HFF-Myc (cell line): ENCODE measurements around the gene RAB3A.

Source experiments
- DNase-seq: peaks from one replicate; pipeline ENCODE4 v3.0.0-alpha.2; 2011; ENCODE audit warnings: low read depth; ENCODE audit errors: extremely low read depth
- H3K4me3 ChIP-seq: replicated peaks from 2 replicates; pipeline ENCODE4 v1.5.1; 2011; ENCODE audit warnings: low read depth, mild to moderate bottlenecking, control low read depth, low read length
- CTCF ChIP-seq: IDR thresholded peaks from 2 replicates; pipeline ENCODE4 v1.5.1; 2012; ENCODE audit warnings: mild to moderate bottlenecking, low read depth, low read length, control low read depth; ENCODE audit errors: missing control alignments

Gene RAB3A

GRCh38 chr19:18224525-18225354 is 20.9 kb upstream of the RAB3A start:
- H3K4me3 ChIP-seq = peak overlapping the region; percentile 27
- peak; percentile 97 for DNase-seq
- no peak for TF ChIP-seq CTCF

GRCh38 chr19:18223860-18224524 is 20.1 kb upstream of the RAB3A start:
- no peak for TF ChIP-seq CTCF
- no peak for DNase-seq
- peak overlapping the region; percentile 26; the same call in 1 of the 2 replicates for H3K4me3 ChIP-seq

- DNase-seq = no peak
- TF ChIP-seq CTCF = no peak
- H3K4me3 ChIP-seq = no peak overlapping the region
These were observed 18.2 kb upstream of the RAB3A start for GRCh38 chr19:18221815-18222725.

GRCh38 chr19:18220632-18221275 is 16.9 kb upstream of the RAB3A start:
- H3K4me3 ChIP-seq = no peak overlapping the region
- TF ChIP-seq CTCF = no peak
- DNase-seq = no peak

- DNase-seq = no peak
- TF ChIP-seq CTCF = no peak
- H3K4me3 ChIP-seq = no peak overlapping the region
These were observed 16.2 kb upstream of the RAB3A start for GRCh38 chr19:18219911-18220631.
